ENCODE measurements around the gene KRTAP9-1. TPM values are rescaled to one million over a fixed set of nuclear protein-coding genes. Genes with fewer than 3 reads are reported as not detected.
"Not testable (repeated sequence)": the region's sequence is repeated elsewhere in the genome, so short reads cannot be mapped to it uniquely, and the experiment has no call there.

Gene KRTAP9-1
- total RNA-seq, 4 donors from 2014 or later: not detected

DNA sequence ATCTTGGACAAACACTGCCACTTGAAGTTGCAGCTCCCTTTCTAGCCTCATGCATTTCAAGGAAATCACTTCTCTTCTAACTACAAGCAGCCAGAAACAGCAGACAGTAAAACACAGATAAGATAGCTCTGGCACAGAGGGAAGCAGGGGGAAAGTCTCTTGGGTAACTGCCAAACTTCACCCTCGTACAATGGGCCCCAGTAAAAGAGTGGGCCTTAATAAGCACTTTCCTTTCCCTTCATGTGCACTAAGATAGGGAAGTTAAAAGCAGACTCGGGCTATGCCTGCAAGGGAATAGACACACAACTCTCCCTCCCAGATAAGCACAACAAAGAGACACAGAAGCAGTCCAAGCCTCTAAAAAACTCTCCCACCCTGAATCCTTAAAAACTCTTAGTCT lies 35.8 kb upstream of the KRTAP9-1 start:
- no peak overlapping the region for H3K4me3 ChIP-seq
- TF ChIP-seq, protein P1, sequence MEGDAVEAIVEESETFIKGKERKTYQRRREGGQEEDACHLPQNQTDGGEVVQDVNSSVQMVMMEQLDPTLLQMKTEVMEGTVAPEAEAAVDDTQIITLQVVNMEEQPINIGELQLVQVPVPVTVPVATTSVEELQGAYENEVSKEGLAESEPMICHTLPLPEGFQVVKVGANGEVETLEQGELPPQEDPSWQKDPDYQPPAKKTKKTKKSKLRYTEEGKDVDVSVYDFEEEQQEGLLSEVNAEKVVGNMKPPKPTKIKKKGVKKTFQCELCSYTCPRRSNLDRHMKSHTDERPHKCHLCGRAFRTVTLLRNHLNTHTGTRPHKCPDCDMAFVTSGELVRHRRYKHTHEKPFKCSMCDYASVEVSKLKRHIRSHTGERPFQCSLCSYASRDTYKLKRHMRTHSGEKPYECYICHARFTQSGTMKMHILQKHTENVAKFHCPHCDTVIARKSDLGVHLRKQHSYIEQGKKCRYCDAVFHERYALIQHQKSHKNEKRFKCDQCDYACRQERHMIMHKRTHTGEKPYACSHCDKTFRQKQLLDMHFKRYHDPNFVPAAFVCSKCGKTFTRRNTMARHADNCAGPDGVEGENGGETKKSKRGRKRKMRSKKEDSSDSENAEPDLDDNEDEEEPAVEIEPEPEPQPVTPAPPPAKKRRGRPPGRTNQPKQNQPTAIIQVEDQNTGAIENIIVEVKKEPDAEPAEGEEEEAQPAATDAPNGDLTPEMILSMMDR (IDR thresholded peaks at IDR 0.05): no peak
- DNase-seq: no peak
- H3K9me3 ChIP-seq: no peaks in the 10 kb centered on the region
- H3K27me3 ChIP-seq: no peaks in the 10 kb centered on the region
- no peak overlapping the region for H3K27ac ChIP-seq
- no peaks in the 10 kb centered on the region for H3K4me1 ChIP-seq
- intact Hi-C loops (cut with DNase I; ENCODE audit: low total_unique reads): no loop called here
- no peaks in the 10 kb centered on the region for H3K36me3 ChIP-seq

DNA sequence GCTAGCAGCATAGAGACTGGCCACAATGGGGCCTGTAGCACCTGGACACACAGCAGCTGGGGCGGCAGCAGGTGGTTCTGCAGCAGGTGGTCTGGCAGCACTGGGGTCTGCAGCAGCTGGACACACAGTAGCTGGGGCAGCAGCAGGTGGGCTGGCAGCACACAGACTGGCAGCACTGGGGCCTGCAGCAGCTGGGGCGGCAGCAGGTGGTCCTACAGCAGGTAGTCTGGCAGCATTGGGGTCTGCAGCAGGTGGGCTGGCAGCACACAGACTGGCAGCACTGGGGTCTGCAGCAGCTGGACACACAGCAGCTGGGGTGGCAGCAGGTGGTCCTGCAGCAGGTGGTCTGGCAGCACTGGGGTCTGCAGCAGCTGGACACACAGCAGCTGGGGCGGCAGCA lies 29.5 kb upstream of the KRTAP9-1 start:
- intact Hi-C loops (cut with DNase I; ENCODE audit: low total_unique reads); H3K36me3 ChIP-seq; H3K27me3 ChIP-seq; H3K27ac ChIP-seq; H3K9me3 ChIP-seq; H3K4me3 ChIP-seq; DNase-seq; H3K4me1 ChIP-seq: not testable (repeated sequence)

DNA sequence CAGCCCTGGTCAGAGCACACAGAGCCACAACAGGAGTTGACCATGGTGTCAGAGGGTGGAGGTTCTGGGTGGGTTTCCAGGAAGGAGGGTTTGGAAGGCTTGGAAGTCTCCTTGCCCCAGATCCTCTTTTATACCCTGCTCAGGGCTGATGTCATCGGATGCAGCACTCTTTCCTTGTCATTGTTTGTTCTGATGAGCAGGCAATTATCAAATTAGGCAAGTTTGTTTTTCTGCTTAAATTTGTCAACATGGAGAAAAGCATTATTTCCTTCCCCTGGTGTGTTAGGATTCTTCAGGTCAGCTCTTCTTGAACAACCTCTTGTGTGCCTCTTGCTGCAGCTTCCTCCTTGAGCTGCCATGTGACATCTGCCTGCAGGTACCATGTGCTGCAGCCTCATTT lies 29.0 kb upstream of the KRTAP9-1 start, which contains the start of gene KRTAP4-4:
Gene KRTAP4-4 (minus strand): TSS at position 101 of the 400 bp plus-strand sequence. CDS start 57 bp downstream, at position 44.
- Histone ChIP-seq H3K27me3 (no peaks in the 10 kb centered on the region), H3K4me1 (no peaks in the 10 kb centered on the region), H3K9me3 (no peaks in the 10 kb centered on the region), H3K4me3 (no peak within 1 kb of the TSS), H3K36me3 (no peaks in the 10 kb centered on the region), H3K27ac (no peak within 1 kb of the TSS)
- intact Hi-C loops (cut with DNase I; ENCODE audit: low total_unique reads): no loop called here
- TF ChIP-seq, protein P1 (IDR thresholded peaks at IDR 0.05): no peak
- TF ChIP-seq POLR2A (IDR thresholded peaks at IDR 0.05): no peak
- DNase-seq: no peak

DNA sequence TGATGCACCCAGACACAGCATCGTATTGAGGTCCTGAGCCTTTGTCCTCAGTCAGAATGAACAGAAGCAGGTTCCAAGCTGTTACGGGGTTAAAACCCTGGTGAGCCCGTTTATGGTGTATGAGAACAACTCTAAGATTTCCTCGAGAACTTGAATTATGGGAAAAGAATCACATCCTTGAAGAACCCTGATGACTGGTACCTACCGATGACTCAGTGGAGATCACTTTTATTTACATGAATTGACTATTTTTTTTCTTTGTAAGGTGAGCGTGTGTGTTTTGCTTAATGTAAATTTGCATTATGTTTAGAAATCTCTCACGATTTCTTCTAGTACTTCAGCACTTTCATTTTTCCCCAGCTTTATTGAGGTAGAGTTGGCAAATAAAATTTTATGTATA lies 25.9 kb upstream of the KRTAP9-1 start:
- no peaks in the 10 kb centered on the region for H3K27me3 ChIP-seq

DNA sequence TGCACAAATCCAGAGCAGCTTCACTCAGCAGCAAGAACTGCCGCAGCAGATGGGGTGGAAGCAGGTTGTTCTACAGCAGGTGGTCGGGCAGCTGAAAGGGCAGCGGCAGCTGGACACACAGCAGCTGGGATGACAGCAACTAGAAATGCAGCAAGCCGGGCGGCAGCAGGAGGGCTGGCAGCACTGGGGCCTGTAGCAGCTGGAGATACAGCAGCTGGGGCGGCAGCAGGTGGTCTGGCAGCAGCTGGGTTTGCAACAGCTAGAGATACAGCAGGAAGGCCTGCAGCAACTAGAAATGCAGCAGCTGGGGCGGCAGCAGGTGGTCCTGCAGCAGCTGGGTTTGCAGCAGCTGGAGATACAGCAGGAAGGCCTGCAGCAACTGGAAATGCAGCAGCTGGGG lies 22.1 kb upstream of the KRTAP9-1 start:
- intact Hi-C loops (cut with DNase I; ENCODE audit: low total_unique reads): no loop called here
- Histone ChIP-seq H3K27ac (no peak overlapping the region), H3K27me3 (no peaks in the 10 kb centered on the region), H3K4me1 (no peaks in the 10 kb centered on the region), H3K36me3 (no peaks in the 10 kb centered on the region), H3K9me3 (no peaks in the 10 kb centered on the region), H3K4me3 (no peak overlapping the region)
- TF ChIP-seq POLR2A (IDR thresholded peaks at IDR 0.05): no peak
- TF ChIP-seq, protein P1 (IDR thresholded peaks at IDR 0.05): no peak
- no peak for DNase-seq

More for the DNA sequence above, 25.9 kb upstream of the KRTAP9-1 start:
- intact Hi-C loops (cut with DNase I; ENCODE audit: low total_unique reads): no loop called here
- no peaks in the 10 kb centered on the region for H3K4me1 ChIP-seq
- H3K36me3 ChIP-seq: no peaks in the 10 kb centered on the region
- no peak overlapping the region for H3K4me3 ChIP-seq
- no peak overlapping the region for H3K27ac ChIP-seq
- DNase-seq: no peak
- H3K9me3 ChIP-seq: no peaks in the 10 kb centered on the region
- TF ChIP-seq, protein P1 (IDR thresholded peaks at IDR 0.05): no peak
- no peak for TF ChIP-seq POLR2A (IDR thresholded peaks at IDR 0.05)

DNA sequence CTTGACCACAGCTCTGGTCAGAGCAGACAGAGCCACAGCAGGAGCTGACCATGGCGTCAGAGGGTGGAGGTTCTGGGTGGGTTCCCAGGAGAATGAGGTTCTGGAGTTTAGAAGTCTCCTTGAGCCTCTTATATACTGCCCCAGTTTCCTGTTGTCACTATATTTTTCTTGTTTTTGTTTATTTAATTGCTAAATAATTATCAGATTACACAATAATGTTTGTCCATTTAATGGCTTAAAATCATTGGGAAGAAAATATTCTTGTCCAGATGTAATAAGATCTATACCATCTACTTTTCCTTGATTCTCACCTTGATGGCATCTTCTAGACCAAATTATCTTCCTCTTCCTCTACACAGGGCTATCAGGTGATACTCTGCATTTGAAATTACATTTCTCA lies 21.6 kb upstream of the KRTAP9-1 start, which contains the start of gene KRTAP4-3:
Gene KRTAP4-3 (minus strand): TSS at position 101 of the 400 bp plus-strand sequence. CDS start 49 bp downstream, at position 52.
- no peaks in the 10 kb centered on the region for H3K36me3 ChIP-seq
- intact Hi-C loops (cut with DNase I; ENCODE audit: low total_unique reads): no loop called here
- no peak within 1 kb of the TSS for H3K4me3 ChIP-seq
- no peak for TF ChIP-seq POLR2A (IDR thresholded peaks at IDR 0.05)
- TF ChIP-seq, protein P1 (IDR thresholded peaks at IDR 0.05): no peak
- no peaks in the 10 kb centered on the region for H3K27me3 ChIP-seq
- no peak within 1 kb of the TSS for H3K27ac ChIP-seq
- H3K4me1 ChIP-seq: no peaks in the 10 kb centered on the region
- no peaks in the 10 kb centered on the region for H3K9me3 ChIP-seq
- DNase-seq: no peak
